HepG2 (cell line): ENCODE data around the gene CA11. TPM values are rescaled to one million over a fixed set of nuclear protein-coding genes. Genes with fewer than 3 reads are reported as not detected.
A peak's percentile ranks its signal among the peaks of the same experiment; 100 is the strongest.

Source experiments
- AGO1 ChIP-seq: fragments of 200-400 bp; formaldehyde crosslinking; IDR thresholded peaks from 2 replicates; pipeline ENCODE4 v1.6.1; 2017; ENCODE audit warnings: mild to moderate bottlenecking, low read depth, low read length, moderate library complexity; ENCODE audit not compliant: poor library complexity, severe bottlenecking
- MXI1 ChIP-seq: IDR thresholded peaks from 3 replicates; pipeline ENCODE4 v1.6.1; 2012; ENCODE audit warnings: low read depth, low read length, inconsistent platforms, borderline replicate concordance
- PAF1 ChIP-seq: IDR thresholded peaks from 2 replicates; pipeline ENCODE4 v1.6.1; 2016; ENCODE audit warnings: missing genetic modification reagents, missing compliant biosample characterization
- PHF20 ChIP-seq: sonication (generic); formaldehyde crosslinking; IDR thresholded peaks from 2 replicates; pipeline ENCODE4 v1.5.0; 2020; ENCODE audit warnings: mild to moderate bottlenecking, missing genetic modification reagents
- POLR2AphosphoS2 ChIP-seq: IDR thresholded peaks from 2 replicates; pipeline ENCODE4 v1.6.1; 2011; ENCODE audit warnings: low read depth, low read length, improper control_type of control experiment
- RBFOX2 ChIP-seq: fragments of 200-400 bp; formaldehyde crosslinking; IDR thresholded peaks from 2 replicates; pipeline ENCODE4 v1.6.1; 2017; ENCODE audit warnings: low read depth, mild to moderate bottlenecking, low read length
- SETDB1 ChIP-seq: sonication (generic); formaldehyde crosslinking; IDR thresholded peaks from 2 replicates; pipeline ENCODE4 v1.5.1; 2020; ENCODE audit warnings: missing genetic modification reagents, mild to moderate bottlenecking, borderline replicate concordance
- TRIM24 ChIP-seq: sonication (generic); formaldehyde crosslinking; IDR thresholded peaks from 2 replicates; pipeline ENCODE4 v1.8.0; 2022; ENCODE audit warnings: mild to moderate bottlenecking, missing genetic modification reagents
- ZNF605 ChIP-seq: sonication (generic); formaldehyde crosslinking; IDR thresholded peaks from 2 replicates; pipeline ENCODE4 v1.8.0; 2022; ENCODE audit warnings: mild to moderate bottlenecking, missing genetic modification reagents
- polyA plus RNA-seq, 8 experiments: library from polyadenylated mRNA; depleted of rRNA in 3 of 8; stranded (reverse) in 7 of 8; unstranded in 1 of 8; fragments of >200 nt; fragmentation: Illumina TruSeq in 4 of 8; extraction: Trizol in 4 of 8; gene quantifications; 2 replicates each; pipeline versions ENCODE4 v1.2.1 to v1.2.3, GENCODE V29; 2011 to 2016; ENCODE audit warnings: low read depth in 4 of 8, missing spikeins in 1 of 8, mixed read lengths in 1 of 8; ENCODE audit not compliant: insufficient read depth in 1 of 8
- total RNA-seq, 5 experiments: library from RNA; depleted of rRNA; stranded (reverse); fragments of >200 nt; fragmentation: Illumina TruSeq; extraction: Trizol; gene quantifications; 2 replicates each; pipeline ENCODE4 v1.2.3, GENCODE V29; 2016; ENCODE audit warnings: low read depth in 1 of 5
- TF ChIP-seq, protein P1 (sequence below): IDR thresholded peaks from 2 replicates; pipeline ENCODE4 v1.6.1; 2016; ENCODE audit warnings: low read depth, missing genetic modification reagents, missing compliant biosample characterization

Gene CA11
- total and polyA plus RNA-seq, 2 of the 13 experiments (the other 11 are each of a cell fraction or from before 2014, with no cell fraction given), result 0.41 to 0.58 TPM

DNA sequence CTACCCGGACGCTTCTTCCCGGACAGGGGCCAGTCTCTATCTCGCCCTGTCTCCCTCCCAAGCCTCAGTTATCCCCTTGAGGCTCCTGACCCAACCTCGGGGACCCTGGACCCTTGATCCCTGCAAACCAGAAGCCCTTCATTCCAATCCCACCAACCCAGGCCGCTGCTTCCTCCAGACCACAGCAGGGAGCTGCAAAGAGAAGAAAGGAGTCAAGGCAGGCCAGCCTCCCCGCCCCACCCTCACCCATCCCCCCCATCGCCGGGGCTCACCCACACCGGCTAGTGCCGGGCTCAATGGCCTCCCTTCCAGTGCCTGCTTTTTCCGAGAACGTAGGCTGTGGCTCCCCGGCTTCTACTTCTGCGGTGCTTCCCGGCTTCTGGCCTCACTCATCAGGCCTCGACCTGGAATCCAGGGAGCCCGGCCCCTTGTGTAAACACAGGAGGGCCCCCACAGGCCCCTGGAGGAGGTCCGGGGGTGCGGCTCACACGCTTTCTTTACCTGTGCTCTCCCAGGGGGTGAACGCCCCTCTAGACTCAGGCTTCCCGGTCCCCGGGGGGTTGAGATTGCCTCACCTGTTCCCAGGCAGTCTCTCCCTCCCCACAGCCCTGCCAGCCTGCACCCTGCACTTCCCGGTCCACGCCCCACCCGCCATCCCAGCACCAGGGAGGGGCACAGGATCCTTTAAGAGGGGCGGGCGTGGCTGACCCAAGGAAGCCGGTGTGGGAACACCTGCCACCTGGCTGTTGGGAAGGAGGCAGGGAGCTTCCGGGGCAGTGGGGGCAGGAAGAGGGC, 31.4 kb downstream of the CA11 start, which contains the start of gene FAM83E (continued):
- TF ChIP-seq AGO1 (peak; percentile 98), MXI1 (no peak), POLR2AphosphoS2 (peak; percentile 85; the same call in 1 of the 2 replicates), RBFOX2 (peak; percentile 84), TRIM24 (CRISPR knock-in tag) (no peak), PHF20 (CRISPR knock-in tag) (no peak), ZNF605 (CRISPR knock-in tag) (0 out of 2 replicates have a peak, but pooled peaks have one; percentile 42), SETDB1 (no peak), PAF1 (CRISPR knock-in tag) (peak; percentile 72; the same call in 1 of the 2 replicates)
- TF ChIP-seq, protein P1, sequence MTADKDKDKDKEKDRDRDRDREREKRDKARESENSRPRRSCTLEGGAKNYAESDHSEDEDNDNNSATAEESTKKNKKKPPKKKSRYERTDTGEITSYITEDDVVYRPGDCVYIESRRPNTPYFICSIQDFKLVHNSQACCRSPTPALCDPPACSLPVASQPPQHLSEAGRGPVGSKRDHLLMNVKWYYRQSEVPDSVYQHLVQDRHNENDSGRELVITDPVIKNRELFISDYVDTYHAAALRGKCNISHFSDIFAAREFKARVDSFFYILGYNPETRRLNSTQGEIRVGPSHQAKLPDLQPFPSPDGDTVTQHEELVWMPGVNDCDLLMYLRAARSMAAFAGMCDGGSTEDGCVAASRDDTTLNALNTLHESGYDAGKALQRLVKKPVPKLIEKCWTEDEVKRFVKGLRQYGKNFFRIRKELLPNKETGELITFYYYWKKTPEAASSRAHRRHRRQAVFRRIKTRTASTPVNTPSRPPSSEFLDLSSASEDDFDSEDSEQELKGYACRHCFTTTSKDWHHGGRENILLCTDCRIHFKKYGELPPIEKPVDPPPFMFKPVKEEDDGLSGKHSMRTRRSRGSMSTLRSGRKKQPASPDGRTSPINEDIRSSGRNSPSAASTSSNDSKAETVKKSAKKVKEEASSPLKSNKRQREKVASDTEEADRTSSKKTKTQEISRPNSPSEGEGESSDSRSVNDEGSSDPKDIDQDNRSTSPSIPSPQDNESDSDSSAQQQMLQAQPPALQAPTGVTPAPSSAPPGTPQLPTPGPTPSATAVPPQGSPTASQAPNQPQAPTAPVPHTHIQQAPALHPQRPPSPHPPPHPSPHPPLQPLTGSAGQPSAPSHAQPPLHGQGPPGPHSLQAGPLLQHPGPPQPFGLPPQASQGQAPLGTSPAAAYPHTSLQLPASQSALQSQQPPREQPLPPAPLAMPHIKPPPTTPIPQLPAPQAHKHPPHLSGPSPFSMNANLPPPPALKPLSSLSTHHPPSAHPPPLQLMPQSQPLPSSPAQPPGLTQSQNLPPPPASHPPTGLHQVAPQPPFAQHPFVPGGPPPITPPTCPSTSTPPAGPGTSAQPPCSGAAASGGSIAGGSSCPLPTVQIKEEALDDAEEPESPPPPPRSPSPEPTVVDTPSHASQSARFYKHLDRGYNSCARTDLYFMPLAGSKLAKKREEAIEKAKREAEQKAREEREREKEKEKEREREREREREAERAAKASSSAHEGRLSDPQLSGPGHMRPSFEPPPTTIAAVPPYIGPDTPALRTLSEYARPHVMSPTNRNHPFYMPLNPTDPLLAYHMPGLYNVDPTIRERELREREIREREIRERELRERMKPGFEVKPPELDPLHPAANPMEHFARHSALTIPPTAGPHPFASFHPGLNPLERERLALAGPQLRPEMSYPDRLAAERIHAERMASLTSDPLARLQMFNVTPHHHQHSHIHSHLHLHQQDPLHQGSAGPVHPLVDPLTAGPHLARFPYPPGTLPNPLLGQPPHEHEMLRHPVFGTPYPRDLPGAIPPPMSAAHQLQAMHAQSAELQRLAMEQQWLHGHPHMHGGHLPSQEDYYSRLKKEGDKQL (CRISPR knock-in tag), result no peak
